Cortex of kidney (tissue), 1 donor: Measurements from ENCODE around the gene PRKG2.

Experiments used
- DNase-seq: peaks from one replicate; lab custom pipeline; 2025; lab: John Stamatoyannopoulos, UW

PRKG2 gene

GRCh38 chr4:81096566-81096965 lies 118.5 kb downstream of the PRKG2 start:
- no peak for DNase-seq

DNA sequence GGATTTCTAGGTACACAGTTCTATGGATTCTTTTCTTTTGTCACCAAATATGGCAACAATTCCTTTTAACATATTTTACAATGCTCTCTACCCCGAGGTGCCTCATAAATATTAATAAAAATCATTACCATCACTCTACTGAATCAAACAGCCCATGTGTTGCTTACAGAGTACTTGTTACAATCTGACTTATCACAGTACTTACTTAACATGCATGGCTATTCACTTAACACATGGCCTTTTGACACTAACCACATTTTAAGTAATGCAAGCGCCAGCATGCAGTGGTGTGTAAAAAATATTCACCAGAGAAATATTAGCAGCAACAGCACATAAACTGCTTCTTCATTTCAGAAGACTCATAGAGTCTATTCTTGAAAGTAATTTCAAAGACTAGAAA lies 119.6 kb downstream of the PRKG2 start:
- DNase-seq, result no peak

GRCh38 chr4:81093720-81094401 lies 121.2 kb downstream of the PRKG2 start:
- DNase-seq, result no peak

DNA sequence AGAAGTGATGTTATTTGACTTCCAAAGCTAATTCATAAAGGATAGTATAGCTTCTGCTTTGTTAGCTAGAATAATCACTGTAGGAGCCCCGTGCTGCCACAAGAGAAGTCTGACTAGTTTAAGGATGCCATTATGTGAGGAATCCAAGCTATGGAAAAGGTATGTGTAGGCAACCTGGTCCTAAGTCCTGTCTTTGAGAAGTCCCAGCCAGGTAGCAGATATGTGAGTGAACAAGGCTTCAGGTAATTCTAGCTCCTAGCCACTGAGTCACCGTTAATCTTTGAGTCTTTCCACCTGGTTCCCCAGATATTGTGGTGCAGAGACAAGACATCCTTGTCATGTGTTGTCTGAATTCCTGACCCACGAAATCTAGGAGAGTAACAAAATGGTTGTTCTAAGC lies 129.0 kb downstream of the PRKG2 start:
- DNase-seq, result no peak

- DNase-seq, result no peak
These were observed 129.7 kb downstream of the PRKG2 start for GRCh38 chr4:81085291-81085690.

DNA sequence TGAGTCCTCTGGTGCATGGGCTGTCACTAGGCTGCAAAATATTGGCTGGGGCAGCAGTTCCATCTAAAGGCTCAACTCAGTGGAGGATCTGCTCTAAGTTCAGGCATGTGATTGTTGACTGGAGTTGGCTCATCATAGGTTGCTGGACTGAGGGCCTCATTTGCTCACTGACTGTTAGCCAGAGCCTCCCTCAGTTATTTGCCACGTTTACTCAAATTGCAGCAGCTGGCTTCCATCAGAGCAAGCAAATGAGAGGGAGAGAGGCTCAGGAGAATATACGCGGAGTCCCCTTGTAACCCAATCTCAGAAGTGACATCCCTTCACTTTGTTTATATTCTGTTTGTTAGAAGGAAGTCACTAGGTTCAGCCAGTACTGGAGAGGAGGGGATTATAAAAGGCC lies 130.4 kb downstream of the PRKG2 start:
- no peak for DNase-seq

DNA sequence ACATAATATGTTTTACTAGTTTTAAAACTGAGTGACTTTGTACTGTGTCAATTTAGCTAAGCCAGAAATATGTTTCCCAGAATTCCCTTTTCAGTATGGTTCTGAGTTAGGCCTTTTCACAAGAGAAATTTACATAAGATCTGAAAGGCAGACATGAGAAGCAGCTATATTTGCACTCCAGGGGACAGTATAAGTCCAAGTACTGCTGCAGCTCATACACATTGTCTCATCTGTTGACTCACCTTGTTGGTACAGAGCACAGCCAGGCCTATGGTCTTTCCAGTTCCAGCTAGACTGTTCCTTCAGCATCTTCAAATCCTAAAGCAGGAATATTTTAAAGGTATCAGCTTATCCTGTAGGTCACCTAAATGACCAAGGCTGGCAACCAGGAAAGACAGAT lies 131.0 kb downstream of the PRKG2 start:
- DNase-seq, result no peak

DNA sequence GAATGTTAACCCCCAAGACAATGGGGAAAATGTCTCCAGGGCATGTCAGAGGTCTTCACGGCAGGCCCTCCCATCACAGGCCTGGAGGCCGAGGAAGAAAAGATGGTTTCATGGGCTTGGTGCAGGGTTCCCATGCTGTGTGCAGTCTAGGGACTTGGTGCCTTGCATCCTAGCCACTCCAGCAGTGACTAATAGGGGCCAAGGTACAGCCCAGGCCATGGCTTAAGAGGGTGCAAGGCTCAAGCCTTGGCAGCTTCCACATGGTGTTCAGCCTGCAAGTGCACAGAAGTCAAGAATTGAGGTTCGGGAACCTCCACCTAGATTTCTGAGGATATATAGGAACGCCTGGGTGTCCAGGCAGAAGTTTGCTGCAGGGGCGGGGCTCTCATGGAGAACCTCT lies 133.9 kb downstream of the PRKG2 start:
- no peak for DNase-seq

- DNase-seq, result no peak
These were observed 144.0 kb downstream of the PRKG2 start for GRCh38 chr4:81071013-81071412.

- DNase-seq, result no peak
These were observed 145.2 kb downstream of the PRKG2 start for GRCh38 chr4:81069706-81070331.

GRCh38 chr4:81065446-81065845 lies 149.6 kb downstream of the PRKG2 start:
- no peak for DNase-seq

DNA sequence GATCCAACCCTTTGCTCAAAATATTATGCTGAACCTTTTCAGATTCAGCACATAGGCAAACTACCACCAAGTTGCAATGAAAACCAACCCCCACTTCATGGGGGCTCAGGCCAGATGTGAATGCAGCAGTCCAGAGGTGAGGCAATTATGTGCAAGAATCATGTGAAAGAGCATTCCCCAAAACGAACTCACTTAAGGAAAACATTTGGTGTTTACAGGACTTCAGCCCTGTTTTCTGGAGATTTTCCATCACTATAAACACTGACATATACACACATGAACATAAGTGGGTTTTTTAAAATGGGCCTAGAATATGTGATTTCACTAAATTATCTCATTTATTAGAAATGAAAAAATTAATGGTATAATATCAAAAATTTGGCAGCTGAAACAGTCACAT lies 153.0 kb downstream of the PRKG2 start:
- DNase-seq, result no peak

DNA sequence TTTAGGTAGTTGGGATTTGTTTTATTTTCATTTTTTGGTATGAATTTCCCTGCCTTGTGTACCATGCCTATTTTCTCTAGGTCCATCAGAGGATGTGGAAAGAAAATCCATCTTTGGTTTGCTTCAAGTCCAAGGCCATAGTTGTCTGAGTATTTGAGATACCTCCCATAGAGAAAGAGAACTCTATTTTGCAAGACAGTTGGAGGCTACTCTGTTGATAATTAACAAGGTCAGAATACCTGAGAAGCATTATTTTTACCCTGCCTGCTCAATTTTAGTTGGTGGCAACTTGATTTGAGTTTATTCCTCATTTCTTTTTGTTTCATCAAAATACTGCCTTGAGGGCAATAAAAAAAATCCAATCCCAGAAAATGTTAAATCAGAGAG lies 153.7 kb downstream of the PRKG2 start:
- no peak for DNase-seq

GRCh38 chr4:81060587-81061343 lies 154.3 kb downstream of the PRKG2 start:
- DNase-seq, result no peak

DNA sequence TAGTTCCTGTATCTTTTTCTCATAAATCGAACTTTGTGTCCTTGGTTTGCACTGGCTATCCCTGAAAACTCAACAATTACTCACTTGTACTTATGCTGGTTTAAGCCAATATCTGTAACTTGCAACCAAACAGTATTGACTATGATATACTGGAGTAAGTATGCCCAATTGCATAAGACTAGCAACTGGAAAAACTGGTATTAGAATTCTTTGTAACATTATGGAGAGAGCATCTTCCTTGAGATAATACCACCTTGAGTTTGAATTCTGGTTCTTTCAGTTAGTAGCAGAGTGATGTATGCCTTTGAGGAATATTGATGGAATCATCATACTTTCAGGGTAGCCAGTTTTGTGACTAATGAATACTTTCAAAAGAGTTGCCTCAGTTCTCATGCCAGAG lies 156.4 kb downstream of the PRKG2 start:
- DNase-seq, result no peak

DNA sequence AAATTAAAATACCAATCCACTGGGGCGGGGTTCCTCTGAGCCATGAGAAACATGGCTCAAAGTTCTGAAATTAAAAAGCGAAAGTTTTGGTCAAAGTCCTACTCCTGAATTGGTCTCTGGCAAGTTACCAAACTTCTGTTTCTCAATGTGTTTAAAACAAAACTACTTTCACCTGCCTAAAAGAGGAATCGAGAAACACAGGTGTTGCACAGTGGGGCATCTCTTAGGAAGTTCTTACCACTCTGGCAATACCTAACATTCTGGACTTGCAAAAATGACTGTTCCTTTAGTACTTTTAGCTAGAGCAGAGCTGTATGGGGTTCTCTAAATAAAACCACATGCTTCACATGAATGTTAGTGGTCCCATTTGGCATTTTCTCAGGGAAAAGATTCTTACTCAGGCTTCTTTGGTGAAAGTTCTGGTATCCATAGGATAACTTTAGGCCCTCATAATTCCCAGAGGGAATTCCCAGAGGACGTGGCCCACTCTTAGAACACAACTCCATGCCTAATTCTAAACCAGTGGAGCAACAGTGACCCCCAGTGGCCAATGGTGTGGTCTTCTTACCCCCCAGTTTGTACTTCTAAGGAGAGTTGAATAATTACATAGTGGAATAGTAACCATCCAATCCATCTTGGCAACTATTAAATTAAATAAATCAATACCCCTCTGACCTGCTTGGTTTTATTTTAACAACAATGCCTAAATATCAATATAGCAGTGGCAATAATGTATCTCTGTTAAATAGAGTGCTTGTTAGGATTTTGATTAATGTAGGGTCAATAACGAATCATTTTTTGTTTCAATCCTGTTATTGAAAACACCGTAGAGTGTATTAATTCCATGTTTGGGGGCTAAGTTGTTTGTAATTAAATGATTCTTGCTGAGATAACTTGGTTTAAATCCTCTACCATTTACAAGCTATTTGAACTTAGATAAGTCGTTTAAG lies 162.6 kb downstream of the PRKG2 start:
- no peak for DNase-seq

- no peak for DNase-seq
These were observed 165.1 kb downstream of the PRKG2 start for GRCh38 chr4:81049907-81050306.

GRCh38 chr4:81049330-81049729 lies 165.7 kb downstream of the PRKG2 start:
- no peak for DNase-seq

GRCh38 chr4:81042578-81043365 lies 172.2 kb downstream of the PRKG2 start:
- no peak for DNase-seq

DNA sequence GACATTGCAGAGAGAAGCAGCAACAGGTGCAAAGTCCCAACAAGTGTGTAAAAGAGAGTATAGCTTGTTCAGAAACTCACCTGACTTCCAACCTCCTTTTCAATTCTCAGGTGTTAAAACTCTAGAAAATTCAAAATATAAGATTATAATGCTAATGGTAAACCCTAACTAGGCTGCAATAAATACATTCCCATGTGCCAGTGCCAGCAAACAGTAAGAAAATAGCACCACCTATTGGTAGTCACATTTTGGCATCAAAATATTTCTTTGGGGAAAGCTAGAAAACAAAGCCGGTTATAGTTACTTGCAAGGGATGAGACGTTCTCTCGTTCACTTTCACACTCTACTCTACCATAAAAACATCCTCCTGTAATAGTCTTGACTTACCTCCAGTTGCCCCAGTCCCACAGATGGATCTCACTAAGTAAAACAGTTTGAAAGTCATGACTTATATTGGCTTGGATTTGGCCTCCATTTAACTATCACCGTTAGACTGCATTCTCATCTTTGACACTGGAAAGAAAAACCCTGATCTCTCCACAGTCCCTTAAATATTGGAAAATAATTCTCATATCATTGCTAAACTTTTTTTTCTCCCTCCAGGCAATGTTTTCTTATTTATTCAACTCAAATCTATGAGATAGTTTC lies 174.9 kb downstream of the PRKG2 start:
- no peak for DNase-seq
